K562 (cell line): ENCODE results near the gene TRAK1. TPM values are rescaled to one million over a fixed set of nuclear protein-coding genes. Genes with fewer than 3 reads are reported as not detected.

Experiments
- BACH1 ChIP-seq: fragments of 200-800 bp; sonication (Bioruptor generic); IDR thresholded peaks from 2 replicates; pipeline ENCODE4 v1.6.1; 2016; ENCODE audit warnings: missing genetic modification characterization, missing compliant biosample characterization
- CBX1 ChIP-seq: sonication (generic); IDR thresholded peaks from 2 replicates; pipeline ENCODE4 v1.6.1; 2016; ENCODE audit warnings: antibody characterized with exemption, low read depth, mild to moderate bottlenecking
- TEAD4 ChIP-seq, 2 experiments: sonication (generic) in 1 of 2; formaldehyde crosslinking in 1 of 2; IDR thresholded peaks; 2 replicates each; pipeline versions ENCODE4 v1.6.1 to v1.8.0; 2012 to 2022; ENCODE audit warnings: borderline replicate concordance in 1 of 2, inconsistent platforms in 1 of 2, low read length in 1 of 2, mild to moderate bottlenecking in 1 of 2, missing genetic modification reagents in 1 of 2
- ZNF146 ChIP-seq: IDR thresholded peaks from one replicate; pipeline ENCODE4 v1.6.1; 2018; ENCODE audit warnings: missing compliant biosample characterization; ENCODE audit not compliant: unreplicated experiment
- polyA plus RNA-seq, 8 experiments: library from polyadenylated mRNA; depleted of rRNA in 4 of 8; stranded (reverse) in 5 of 8; unstranded in 3 of 8; fragments of >200 nt; fragmentation: Nextera tagmentation in 2 of 8; fragmentation: Illumina TruSeq in 1 of 8; extraction: Ambion mirVana in 2 of 8; extraction: Trizol in 1 of 8; gene quantifications; 2 replicates each; pipeline versions ENCODE4 v1.2.1 to v1.2.3, GENCODE V29; 2011 to 2014; ENCODE audit warnings: inconsistent platforms in 1 of 8, missing spikeins in 1 of 8
- total RNA-seq, 7 experiments: library from RNA; depleted of rRNA in 6 of 7; stranded (reverse); fragments of >200 nt in 6 of 7; fragmentation: Illumina TruSeq in 2 of 7; extraction: Trizol in 2 of 7; gene quantifications; 2 replicates each; pipeline versions ENCODE4 v1.2.1 to v1.2.3, GENCODE V29; 2011 to 2021; ENCODE audit warnings: low replicate concordance in 1 of 7
- TF ChIP-seq, protein P1 (sequence below): sonication (generic); formaldehyde crosslinking; IDR thresholded peaks from 2 replicates; pipeline ENCODE4 v1.8.1; 2022; ENCODE audit warnings: missing genetic modification reagents
- TF ChIP-seq, protein P2 (sequence below): fragments of 250-450 bp; sonication (Bioruptor Pico); IDR thresholded peaks from 2 replicates; pipeline ENCODE4 v1.4.0; 2020; ENCODE audit warnings: borderline replicate concordance
- TF ChIP-seq, protein P3 (sequence below), 2 experiments: fragments of 450-650 bp; formaldehyde crosslinking in 1 of 2; IDR thresholded peaks; 2 replicates each; pipeline versions ENCODE4 v1.4.0 to v1.6.1; 2014 to 2020; ENCODE audit warnings: mild to moderate bottlenecking in 2 of 2, borderline replicate concordance in 1 of 2, low read depth in 1 of 2
- TF ChIP-seq, protein P4 (sequence below): fragments of 250-450 bp; sonication (Bioruptor Pico); IDR thresholded peaks from 2 replicates; pipeline ENCODE4 v1.9.0; 2021; ENCODE audit warnings: mild to moderate bottlenecking, inconsistent platforms
- TF ChIP-seq, protein P5 (sequence below): fragments of 450-650 bp; IDR thresholded peaks from 2 replicates; pipeline ENCODE4 v1.6.1; 2016; ENCODE audit warnings: mild to moderate bottlenecking

Gene TRAK1
- total and polyA plus RNA-seq, 9 of the 15 experiments (the other 6 are each of a cell fraction or from before 2014, with no cell fraction given) = 5.3 to 28.5 (median 17.5) TPM

DNA sequence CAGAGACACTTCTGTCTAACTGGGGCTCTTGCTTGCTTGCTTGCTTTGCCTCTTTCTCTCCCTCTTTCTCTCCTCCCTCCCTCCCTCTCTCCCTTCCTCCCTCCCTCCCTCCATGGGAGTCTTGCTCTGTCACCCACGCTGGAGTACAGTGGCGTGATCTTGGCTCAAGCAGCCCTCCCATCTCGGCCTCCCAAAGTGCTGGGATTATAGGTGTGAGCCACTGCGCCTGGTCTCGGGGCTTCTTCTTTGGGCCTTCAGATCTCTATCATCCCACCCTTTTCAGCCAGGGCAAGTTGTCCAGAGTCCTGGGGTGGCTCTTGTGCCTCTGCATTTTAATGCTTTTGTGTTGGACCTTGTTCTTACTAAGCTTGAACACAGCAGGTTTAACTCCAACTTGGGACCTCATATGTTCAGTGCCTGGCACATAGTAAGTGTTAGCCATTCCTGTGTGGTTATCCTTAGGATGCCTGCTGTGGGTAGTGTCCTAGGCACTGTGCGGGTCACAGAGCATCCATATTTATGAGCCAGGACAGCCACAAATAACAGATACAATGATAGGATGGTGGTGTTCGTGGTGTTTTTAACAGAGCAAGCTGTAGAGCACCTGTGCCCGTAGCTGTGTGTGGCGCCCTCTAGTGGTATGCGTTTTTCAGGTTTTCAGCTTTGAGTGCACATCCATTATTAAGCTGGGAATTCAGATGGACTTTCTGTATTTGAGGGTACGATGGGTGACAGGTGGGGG is 99.7 kb downstream of the TRAK1 start (continued):
- TF ChIP-seq, protein P1, sequence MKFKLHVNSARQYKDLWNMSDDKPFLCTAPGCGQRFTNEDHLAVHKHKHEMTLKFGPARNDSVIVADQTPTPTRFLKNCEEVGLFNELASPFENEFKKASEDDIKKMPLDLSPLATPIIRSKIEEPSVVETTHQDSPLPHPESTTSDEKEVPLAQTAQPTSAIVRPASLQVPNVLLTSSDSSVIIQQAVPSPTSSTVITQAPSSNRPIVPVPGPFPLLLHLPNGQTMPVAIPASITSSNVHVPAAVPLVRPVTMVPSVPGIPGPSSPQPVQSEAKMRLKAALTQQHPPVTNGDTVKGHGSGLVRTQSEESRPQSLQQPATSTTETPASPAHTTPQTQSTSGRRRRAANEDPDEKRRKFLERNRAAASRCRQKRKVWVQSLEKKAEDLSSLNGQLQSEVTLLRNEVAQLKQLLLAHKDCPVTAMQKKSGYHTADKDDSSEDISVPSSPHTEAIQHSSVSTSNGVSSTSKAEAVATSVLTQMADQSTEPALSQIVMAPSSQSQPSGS = no peak
- TF ChIP-seq CBX1 (no peak), ZNF146 (no peak), TEAD4 (IDR thresholded peaks at IDR 0.05; ENCODE audit: low read length) (peak; percentile 35; the same call in 1 of the 2 replicates), TEAD4 (CRISPR knock-in tag; IDR thresholded peaks at IDR 0.05; ENCODE audit: borderline replicate concordance) (no peak), BACH1 (tag) (no peak)
- TF ChIP-seq, protein P2, sequence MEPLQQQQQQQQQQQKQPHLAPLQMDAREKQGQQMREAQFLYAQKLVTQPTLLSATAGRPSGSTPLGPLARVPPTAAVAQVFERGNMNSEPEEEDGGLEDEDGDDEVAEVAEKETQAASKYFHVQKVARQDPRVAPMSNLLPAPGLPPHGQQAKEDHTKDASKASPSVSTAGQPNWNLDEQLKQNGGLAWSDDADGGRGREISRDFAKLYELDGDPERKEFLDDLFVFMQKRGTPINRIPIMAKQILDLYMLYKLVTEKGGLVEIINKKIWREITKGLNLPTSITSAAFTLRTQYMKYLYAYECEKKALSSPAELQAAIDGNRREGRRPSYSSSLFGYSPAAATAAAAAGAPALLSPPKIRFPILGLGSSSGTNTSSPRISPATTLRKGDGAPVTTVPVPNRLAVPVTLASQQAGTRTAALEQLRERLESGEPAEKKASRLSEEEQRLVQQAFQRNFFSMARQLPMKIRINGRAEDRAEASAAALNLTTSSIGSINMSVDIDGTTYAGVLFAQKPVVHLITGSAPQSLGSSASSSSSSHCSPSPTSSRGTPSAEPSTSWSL = no peak
- TF ChIP-seq, protein P3, sequence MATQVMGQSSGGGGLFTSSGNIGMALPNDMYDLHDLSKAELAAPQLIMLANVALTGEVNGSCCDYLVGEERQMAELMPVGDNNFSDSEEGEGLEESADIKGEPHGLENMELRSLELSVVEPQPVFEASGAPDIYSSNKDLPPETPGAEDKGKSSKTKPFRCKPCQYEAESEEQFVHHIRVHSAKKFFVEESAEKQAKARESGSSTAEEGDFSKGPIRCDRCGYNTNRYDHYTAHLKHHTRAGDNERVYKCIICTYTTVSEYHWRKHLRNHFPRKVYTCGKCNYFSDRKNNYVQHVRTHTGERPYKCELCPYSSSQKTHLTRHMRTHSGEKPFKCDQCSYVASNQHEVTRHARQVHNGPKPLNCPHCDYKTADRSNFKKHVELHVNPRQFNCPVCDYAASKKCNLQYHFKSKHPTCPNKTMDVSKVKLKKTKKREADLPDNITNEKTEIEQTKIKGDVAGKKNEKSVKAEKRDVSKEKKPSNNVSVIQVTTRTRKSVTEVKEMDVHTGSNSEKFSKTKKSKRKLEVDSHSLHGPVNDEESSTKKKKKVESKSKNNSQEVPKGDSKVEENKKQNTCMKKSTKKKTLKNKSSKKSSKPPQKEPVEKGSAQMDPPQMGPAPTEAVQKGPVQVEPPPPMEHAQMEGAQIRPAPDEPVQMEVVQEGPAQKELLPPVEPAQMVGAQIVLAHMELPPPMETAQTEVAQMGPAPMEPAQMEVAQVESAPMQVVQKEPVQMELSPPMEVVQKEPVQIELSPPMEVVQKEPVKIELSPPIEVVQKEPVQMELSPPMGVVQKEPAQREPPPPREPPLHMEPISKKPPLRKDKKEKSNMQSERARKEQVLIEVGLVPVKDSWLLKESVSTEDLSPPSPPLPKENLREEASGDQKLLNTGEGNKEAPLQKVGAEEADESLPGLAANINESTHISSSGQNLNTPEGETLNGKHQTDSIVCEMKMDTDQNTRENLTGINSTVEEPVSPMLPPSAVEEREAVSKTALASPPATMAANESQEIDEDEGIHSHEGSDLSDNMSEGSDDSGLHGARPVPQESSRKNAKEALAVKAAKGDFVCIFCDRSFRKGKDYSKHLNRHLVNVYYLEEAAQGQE (IDR thresholded peaks at IDR 0.05; ENCODE audit: borderline replicate concordance) = peak; percentile 55; the same call in 1 of the 2 replicates
- TF ChIP-seq, protein P3 (CRISPR knock-in tag; IDR thresholded peaks at IDR 0.05; ENCODE audit: low read depth) = no peak
- TF ChIP-seq, protein P4, sequence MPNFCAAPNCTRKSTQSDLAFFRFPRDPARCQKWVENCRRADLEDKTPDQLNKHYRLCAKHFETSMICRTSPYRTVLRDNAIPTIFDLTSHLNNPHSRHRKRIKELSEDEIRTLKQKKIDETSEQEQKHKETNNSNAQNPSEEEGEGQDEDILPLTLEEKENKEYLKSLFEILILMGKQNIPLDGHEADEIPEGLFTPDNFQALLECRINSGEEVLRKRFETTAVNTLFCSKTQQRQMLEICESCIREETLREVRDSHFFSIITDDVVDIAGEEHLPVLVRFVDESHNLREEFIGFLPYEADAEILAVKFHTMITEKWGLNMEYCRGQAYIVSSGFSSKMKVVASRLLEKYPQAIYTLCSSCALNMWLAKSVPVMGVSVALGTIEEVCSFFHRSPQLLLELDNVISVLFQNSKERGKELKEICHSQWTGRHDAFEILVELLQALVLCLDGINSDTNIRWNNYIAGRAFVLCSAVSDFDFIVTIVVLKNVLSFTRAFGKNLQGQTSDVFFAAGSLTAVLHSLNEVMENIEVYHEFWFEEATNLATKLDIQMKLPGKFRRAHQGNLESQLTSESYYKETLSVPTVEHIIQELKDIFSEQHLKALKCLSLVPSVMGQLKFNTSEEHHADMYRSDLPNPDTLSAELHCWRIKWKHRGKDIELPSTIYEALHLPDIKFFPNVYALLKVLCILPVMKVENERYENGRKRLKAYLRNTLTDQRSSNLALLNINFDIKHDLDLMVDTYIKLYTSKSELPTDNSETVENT (CRISPR knock-in tag) = no peak
- TF ChIP-seq, protein P5, sequence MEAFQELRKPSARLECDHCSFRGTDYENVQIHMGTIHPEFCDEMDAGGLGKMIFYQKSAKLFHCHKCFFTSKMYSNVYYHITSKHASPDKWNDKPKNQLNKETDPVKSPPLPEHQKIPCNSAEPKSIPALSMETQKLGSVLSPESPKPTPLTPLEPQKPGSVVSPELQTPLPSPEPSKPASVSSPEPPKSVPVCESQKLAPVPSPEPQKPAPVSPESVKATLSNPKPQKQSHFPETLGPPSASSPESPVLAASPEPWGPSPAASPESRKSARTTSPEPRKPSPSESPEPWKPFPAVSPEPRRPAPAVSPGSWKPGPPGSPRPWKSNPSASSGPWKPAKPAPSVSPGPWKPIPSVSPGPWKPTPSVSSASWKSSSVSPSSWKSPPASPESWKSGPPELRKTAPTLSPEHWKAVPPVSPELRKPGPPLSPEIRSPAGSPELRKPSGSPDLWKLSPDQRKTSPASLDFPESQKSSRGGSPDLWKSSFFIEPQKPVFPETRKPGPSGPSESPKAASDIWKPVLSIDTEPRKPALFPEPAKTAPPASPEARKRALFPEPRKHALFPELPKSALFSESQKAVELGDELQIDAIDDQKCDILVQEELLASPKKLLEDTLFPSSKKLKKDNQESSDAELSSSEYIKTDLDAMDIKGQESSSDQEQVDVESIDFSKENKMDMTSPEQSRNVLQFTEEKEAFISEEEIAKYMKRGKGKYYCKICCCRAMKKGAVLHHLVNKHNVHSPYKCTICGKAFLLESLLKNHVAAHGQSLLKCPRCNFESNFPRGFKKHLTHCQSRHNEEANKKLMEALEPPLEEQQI = no peak
